Astrocyte (in vitro differentiated cells and primary cell): ENCODE measurements around the gene TNRC6C.

Source experiments
- EZH2 ChIP-seq: IDR thresholded peaks from 2 replicates; pipeline ENCODE4 v1.6.1; 2012; ENCODE audit warnings: mild to moderate bottlenecking, low read length, inconsistent platforms; ENCODE audit not compliant: insufficient read depth
- TF ChIP-seq, protein P1 (sequence below): IDR thresholded peaks from 2 replicates; pipeline ENCODE4 v1.5.1; 2011; ENCODE audit warnings: low read depth, mild to moderate bottlenecking, inconsistent platforms, low read length, moderate library complexity; ENCODE audit not compliant: insufficient read depth

DNA sequence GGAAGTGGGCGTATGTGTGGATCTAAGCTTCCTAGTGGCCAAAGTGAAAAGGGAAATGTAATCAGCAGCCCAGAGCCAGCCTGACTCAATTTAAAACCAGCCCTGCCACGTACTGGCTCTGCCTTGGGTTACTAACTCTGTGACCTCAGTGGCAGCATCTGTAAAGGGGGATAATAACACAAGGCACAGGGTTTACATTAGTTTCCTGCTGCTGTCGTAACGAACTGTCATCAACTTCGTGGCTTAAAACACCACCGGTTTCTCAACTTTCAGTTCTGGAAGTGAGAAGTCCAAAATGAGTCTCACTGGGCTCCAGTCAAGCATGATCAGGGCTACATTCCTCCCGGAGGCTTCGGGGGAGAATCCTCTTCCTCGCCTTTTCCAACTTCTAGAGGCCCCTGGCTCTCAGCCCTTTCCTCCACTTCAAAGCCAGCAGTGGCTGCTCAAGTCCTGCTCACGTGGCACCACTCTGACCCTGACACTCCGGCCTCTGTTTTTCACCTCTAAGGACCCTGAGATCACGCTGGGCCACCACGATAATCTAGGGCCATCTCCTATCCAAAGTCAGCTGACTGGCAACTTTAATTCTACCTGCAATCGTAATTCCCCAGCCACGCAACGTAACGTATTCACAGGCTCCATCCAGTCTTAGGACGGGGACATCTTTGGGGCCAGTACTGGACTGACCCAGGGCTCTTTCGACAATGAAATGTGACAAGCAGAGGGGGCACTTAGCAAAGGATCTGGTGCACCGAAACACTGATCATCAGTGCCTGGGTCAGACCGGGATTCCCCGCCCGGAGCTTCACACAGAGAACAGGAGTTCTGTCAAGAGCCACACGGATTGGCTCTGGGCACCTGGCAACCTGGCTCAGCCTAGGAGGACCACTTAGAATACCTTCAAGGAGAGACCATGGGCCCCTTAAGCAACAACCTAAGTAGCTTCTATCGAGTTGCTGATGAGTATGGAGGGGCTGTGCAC is 155.6 kb downstream of the TNRC6C start:
- TF ChIP-seq, protein P1, sequence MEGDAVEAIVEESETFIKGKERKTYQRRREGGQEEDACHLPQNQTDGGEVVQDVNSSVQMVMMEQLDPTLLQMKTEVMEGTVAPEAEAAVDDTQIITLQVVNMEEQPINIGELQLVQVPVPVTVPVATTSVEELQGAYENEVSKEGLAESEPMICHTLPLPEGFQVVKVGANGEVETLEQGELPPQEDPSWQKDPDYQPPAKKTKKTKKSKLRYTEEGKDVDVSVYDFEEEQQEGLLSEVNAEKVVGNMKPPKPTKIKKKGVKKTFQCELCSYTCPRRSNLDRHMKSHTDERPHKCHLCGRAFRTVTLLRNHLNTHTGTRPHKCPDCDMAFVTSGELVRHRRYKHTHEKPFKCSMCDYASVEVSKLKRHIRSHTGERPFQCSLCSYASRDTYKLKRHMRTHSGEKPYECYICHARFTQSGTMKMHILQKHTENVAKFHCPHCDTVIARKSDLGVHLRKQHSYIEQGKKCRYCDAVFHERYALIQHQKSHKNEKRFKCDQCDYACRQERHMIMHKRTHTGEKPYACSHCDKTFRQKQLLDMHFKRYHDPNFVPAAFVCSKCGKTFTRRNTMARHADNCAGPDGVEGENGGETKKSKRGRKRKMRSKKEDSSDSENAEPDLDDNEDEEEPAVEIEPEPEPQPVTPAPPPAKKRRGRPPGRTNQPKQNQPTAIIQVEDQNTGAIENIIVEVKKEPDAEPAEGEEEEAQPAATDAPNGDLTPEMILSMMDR = no peak
- no peak for TF ChIP-seq EZH2
